Lung (tissue), 12 donors: ENCODE measurements around the gene PFDN1. TPM values are rescaled to one million over a fixed set of nuclear protein-coding genes. Genes with fewer than 3 reads are reported as not detected.
A peak's percentile ranks its signal among the peaks of the same experiment; 100 is the strongest.

ENCODE experiments used
- ATAC-seq: fragments of 200-7000 bp; cut with Tn5 transposase; one replicate; pipeline ENCODE4 v1.9.1; 2020; ENCODE audit warnings: moderate number of reproducible peaks; ENCODE audit not compliant: insufficient read depth, low FRiP score
- DNase-seq, 3 donors: peaks; one replicate each; pipeline ENCODE4 v3.0.0-alpha.2; 2013 to 2017
- H3K27ac ChIP-seq, 2 donors: one replicate each; pipeline ENCODE4 v1.5.1; 2013; ENCODE audit warnings: mild to moderate bottlenecking in 2 of 2, moderate library complexity in 2 of 2, control low read depth in 1 of 2, inconsistent platforms in 1 of 2, low read depth in 1 of 2, low read length in 1 of 2
- H3K27me3 ChIP-seq, 3 donors: one replicate each; pipeline ENCODE4 v1.5.1; 2013; ENCODE audit warnings: low read length in 2 of 3; ENCODE audit not compliant: control insufficient read depth in 3 of 3, insufficient read depth in 3 of 3
- H3K36me3 ChIP-seq, 4 donors: one replicate each; pipeline ENCODE4 v1.5.1; 2013; ENCODE audit warnings: low read length in 4 of 4, mild to moderate bottlenecking in 1 of 4, moderate library complexity in 1 of 4; ENCODE audit not compliant: control insufficient read depth in 4 of 4, insufficient read depth in 4 of 4
- H3K4me1 ChIP-seq, 5 donors: one replicate each; pipeline ENCODE4 v1.5.1; 2013; ENCODE audit warnings: low read length in 5 of 5, mild to moderate bottlenecking in 2 of 5, moderate library complexity in 1 of 5; ENCODE audit not compliant: control insufficient read depth in 5 of 5, insufficient read depth in 5 of 5
- H3K4me3 ChIP-seq: one replicate; pipeline ENCODE4 v1.5.1; 2013; ENCODE audit warnings: mild to moderate bottlenecking, control low read depth, moderate library complexity
- H3K9ac ChIP-seq, 2 donors: one replicate each; pipeline ENCODE4 v1.5.1; 2013; ENCODE audit warnings: low read length in 2 of 2, control low read depth in 1 of 2; ENCODE audit not compliant: insufficient read depth in 1 of 2
- H3K9me3 ChIP-seq, 4 donors: one replicate each; pipeline ENCODE4 v1.5.1; 2013; ENCODE audit warnings: low read length in 3 of 4, mild to moderate bottlenecking in 1 of 4, moderate library complexity in 1 of 4; ENCODE audit not compliant: control insufficient read depth in 4 of 4, insufficient read depth in 3 of 4
- CTCF ChIP-seq: IDR thresholded peaks from 2 replicates; pipeline ENCODE4 v1.5.1; 2012; ENCODE audit warnings: mild to moderate bottlenecking; ENCODE audit errors: control extremely low read depth, extremely low read depth
- WGBS, 2 donors: extraction: QIAGEN DNeasy Blood & Tissue Kit; methylation state at CpG; one replicate each; pipeline ENCODE4 v1.1.7; 2013; 5-methylcytosine and 5-hydroxymethylcytosine counted together
- polyA plus RNA-seq, 2 donors: library from polyadenylated mRNA; stranded (reverse); fragments of 200-250 nt; gene quantifications; one replicate each; pipeline ENCODE4 v1.2.1, GENCODE V29; 2013
- total RNA-seq, 2 donors: library from RNA; depleted of rRNA in 1 of 2; stranded (reverse); fragments of >200 nt in 1 of 2; gene quantifications; one replicate each; pipeline ENCODE4 v1.2.1, GENCODE V29; 2014 to 2021
- donor health status: control.
- donor health status: control.
- donor health status: Bipolar disorder and iron deficiency.
- donor health status: healthy.
- donor health status: DM: yes; HTN: yes; CAD: no.

PFDN1 gene
- total and polyA plus RNA-seq, 4 donors: 42.0 to 108 (median 51.6) TPM

GRCh38 chr5:140225396-140225795, 77.5 kb downstream of the PFDN1 start:
- TF ChIP-seq CTCF: no peak
- 75 to 78% methylated on average over 3 of the region's 3 CpGs for WGBS, 2 donors
- Histone ChIP-seq H3K9me3 (no peaks in the 10 kb centered on the region), H3K9ac (no peak overlapping the region), H3K36me3 (no peaks in the 10 kb centered on the region), H3K27ac (peak overlapping the region in 1 of 2 donors; percentile 1), H3K4me1 (peaks cover 0 to 28% (median 0%) of the 10 kb centered on the region in 5 donors), H3K27me3 (no peaks in the 10 kb centered on the region), H3K4me3 (no peak overlapping the region)
- DNase-seq: no peak
- ATAC-seq: no peak

- DNase-seq (no peak), ATAC-seq (no peak)
- Histone ChIP-seq H3K36me3 (no peaks in the 10 kb centered on the region), H3K27ac (no peak overlapping the region), H3K9me3 (no peaks in the 10 kb centered on the region), H3K4me1 (peaks cover 0 to 32% (median 0%) of the 10 kb centered on the region in 5 donors), H3K4me3 (no peak overlapping the region), H3K27me3 (no peaks in the 10 kb centered on the region), H3K9ac (no peak overlapping the region)
- WGBS, 2 donors: 96 to 100% methylated on average over 3 of the region's 3 CpGs
- no peak for TF ChIP-seq CTCF
Observed at GRCh38 chr5:140224658-140225057, 78.2 kb downstream of the PFDN1 start.

DNA sequence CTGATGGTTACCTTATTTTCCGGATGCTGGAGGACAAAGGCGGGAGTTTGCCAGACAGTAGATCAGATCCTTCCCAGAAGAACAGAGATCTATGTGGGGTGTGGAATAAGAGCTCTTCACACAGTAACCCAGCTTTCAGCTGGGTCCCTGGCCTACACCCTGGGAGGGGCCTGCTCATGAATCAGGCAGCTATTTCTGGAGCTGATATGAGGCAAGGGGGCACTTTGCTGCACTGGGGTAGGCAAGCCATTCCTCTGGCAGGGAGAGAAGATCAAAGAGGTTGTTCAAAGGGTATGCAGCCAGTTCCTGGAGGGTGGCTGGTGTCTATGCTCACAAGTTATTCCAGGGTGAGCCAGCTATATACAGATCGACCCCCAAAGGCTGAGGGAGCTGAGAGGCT, 79.3 kb downstream of the PFDN1 start:
- Histone ChIP-seq H3K27ac (peak overlapping the region in 1 of 2 donors; percentile 93), H3K36me3 (no peaks in the 10 kb centered on the region), H3K4me3 (no peak overlapping the region), H3K4me1 (peaks cover 0 to 41% (median 0%) of the 10 kb centered on the region in 5 donors), H3K27me3 (no peaks in the 10 kb centered on the region), H3K9me3 (no peaks in the 10 kb centered on the region), H3K9ac (no peak overlapping the region)
- DNase-seq: no peak
- ATAC-seq: no peak
- 89 to 91% methylated on average over 3 of the region's 3 CpGs for WGBS, 2 donors
- TF ChIP-seq CTCF: no peak

DNA sequence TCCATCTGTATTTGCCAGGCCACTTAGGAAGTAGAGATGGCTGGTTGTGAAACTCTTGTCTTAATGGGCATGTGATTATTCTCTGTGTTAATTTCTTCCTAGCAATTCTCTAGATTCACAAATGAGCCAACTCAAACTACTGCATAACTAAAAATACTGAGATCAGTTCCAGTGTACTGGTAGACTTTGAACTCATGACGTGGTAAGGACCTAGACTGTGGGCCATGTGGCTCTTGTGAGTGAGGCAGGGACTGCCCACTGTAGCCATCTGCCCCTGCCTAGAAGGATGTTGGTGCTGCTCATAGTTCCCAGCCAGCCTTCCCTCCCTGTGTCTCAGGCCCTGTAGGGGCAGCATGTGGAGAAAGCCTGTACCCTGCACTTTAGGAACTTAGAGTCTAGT, 80.5 kb downstream of the PFDN1 start:
- no peak for TF ChIP-seq CTCF
- peak overlapping the region; percentile 18 to 93 for H3K27ac ChIP-seq

More for the DNA sequence above, 80.5 kb downstream of the PFDN1 start:
- no peak for ATAC-seq
- Histone ChIP-seq H3K9me3 (no peaks in the 10 kb centered on the region), H3K27me3 (no peaks in the 10 kb centered on the region), H3K9ac (no peak overlapping the region), H3K4me3 (no peak overlapping the region), H3K36me3 (no peaks in the 10 kb centered on the region), H3K4me1 (peaks cover 0 to 45% (median 0%) of the 10 kb centered on the region in 5 donors)
- 71 to 94% methylated on average over 1 of the region's 1 CpG for WGBS, 2 donors
- no peak for DNase-seq
